ENCODE results near the gene GDI2.
"Not testable (repeated sequence)": the region's sequence is repeated elsewhere in the genome, so short reads cannot be mapped to it uniquely, and the experiment has no call there.

Gene GDI2

GRCh38 chr10:5835446-5836095 is 22.3 kb upstream of the GDI2 start:
- DNase-seq (ENCODE audit: low spot score in 2 of 2) (no peak), ATAC-seq (ENCODE audit: low read depth) (no peak)
- Mint-ChIP-seq H3K4me3 (no peak overlapping the region), H3K36me3 (no peaks in the 10 kb centered on the region), H3K27ac (no peak overlapping the region), H3K9me3 (no peaks in the 10 kb centered on the region), H3K4me1 (peaks cover 17% of the 10 kb centered on the region), H3K27me3 (no peaks in the 10 kb centered on the region)

- Mint-ChIP-seq H3K27ac (no peak overlapping the region), H3K36me3 (no peaks in the 10 kb centered on the region), H3K9me3 (no peaks in the 10 kb centered on the region), H3K27me3 (no peaks in the 10 kb centered on the region), H3K4me3 (no peak overlapping the region), H3K4me1 (peaks cover 10% of the 10 kb centered on the region)
- ATAC-seq (ENCODE audit: low read depth) (no peak), DNase-seq (ENCODE audit: low spot score in 2 of 2) (no peak)
These were observed 20.6 kb upstream of the GDI2 start for GRCh38 chr10:5833814-5834213.

DNA sequence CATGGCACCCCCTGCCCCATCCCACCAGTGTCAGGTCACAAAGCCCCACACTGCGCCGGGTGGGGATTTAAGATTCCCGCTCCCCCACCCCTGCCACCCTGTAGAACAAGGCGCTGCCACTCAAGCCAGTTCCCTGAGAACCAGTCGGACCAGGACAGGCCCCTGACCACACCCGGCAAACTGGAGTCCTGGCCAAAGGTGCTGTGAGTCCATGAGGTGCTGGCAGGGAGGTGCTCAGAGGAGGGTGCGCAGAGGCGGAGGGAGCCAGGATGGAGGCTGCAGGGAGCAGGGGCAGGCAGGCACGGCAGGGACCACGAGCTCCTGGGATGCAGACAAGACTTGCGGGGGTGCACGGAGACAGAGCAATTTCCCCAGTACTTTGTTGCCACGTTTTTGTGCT is 19.7 kb upstream of the GDI2 start:
- peaks cover 6% of the 10 kb centered on the region for H3K4me1 Mint-ChIP-seq

DNA sequence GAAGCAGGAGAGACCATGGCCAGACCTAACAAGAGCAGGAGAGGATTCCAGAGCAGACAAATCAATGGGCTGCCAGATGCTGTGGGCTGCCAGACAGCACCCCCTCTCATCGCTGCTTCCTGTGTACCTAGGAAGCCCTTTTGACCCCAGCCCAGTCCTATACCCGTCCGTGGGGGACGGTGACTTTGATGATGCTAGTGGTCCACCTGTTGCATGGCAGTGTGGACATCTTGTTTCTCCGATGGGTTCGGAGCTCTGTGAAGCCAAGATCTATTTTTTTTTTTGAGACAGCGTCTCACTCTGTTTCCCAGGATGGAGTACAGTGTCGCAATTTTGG is 18.2 kb upstream of the GDI2 start:
- ATAC-seq (ENCODE audit: low read depth) (no peak), DNase-seq (ENCODE audit: low spot score in 2 of 2) (no peak)
- Mint-ChIP-seq H3K4me1 (peaks cover 5% of the 10 kb centered on the region), H3K36me3 (no peaks in the 10 kb centered on the region), H3K27ac (no peak overlapping the region), H3K9me3 (no peaks in the 10 kb centered on the region), H3K27me3 (no peaks in the 10 kb centered on the region), H3K4me3 (no peak overlapping the region)

More for the DNA sequence above, 19.7 kb upstream of the GDI2 start:
- no peaks in the 10 kb centered on the region for H3K27me3 Mint-ChIP-seq
- ATAC-seq (ENCODE audit: low read depth) (no peak), DNase-seq (ENCODE audit: low spot score in 2 of 2) (no peak)
- H3K9me3 Mint-ChIP-seq = no peaks in the 10 kb centered on the region
- H3K27ac Mint-ChIP-seq = no peak overlapping the region
- no peaks in the 10 kb centered on the region for H3K36me3 Mint-ChIP-seq
- H3K4me3 Mint-ChIP-seq = no peak overlapping the region

- Mint-ChIP-seq H3K4me1 (peaks cover 5% of the 10 kb centered on the region), H3K27ac (no peak overlapping the region), H3K36me3 (no peaks in the 10 kb centered on the region), H3K9me3 (no peaks in the 10 kb centered on the region), H3K27me3 (no peaks in the 10 kb centered on the region), H3K4me3 (no peak overlapping the region)
- ATAC-seq (ENCODE audit: low read depth) = no peak
- DNase-seq (ENCODE audit: low spot score in 2 of 2) = no peak
These were observed 17.6 kb upstream of the GDI2 start for GRCh38 chr10:5830629-5831445.

DNA sequence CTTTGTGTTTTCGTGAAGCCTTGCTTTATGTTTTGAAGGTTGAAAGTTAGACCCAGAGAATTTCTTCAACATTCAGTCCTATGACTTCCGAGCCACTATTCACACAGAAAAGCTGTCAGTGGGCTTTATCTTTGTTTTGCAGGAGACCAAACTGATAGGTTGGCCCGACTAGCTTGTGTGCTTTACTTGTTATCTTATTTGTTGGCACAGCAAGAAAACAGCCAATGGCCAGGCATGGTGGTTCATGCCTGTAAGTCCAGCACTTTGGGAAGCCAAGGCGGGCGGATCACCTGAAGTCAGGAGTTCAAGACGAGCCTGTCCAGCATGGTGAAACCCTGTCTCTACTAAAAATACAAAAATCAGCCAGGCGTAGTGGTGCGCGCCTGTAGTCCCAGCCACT is 16.0 kb upstream of the GDI2 start:
- Mint-ChIP-seq H3K27ac (no peak overlapping the region), H3K4me1 (peaks cover 5% of the 10 kb centered on the region), H3K36me3 (no peaks in the 10 kb centered on the region), H3K27me3 (no peaks in the 10 kb centered on the region), H3K4me3 (no peak overlapping the region), H3K9me3 (no peaks in the 10 kb centered on the region)
- ATAC-seq (ENCODE audit: low read depth) = no peak
- DNase-seq (ENCODE audit: low spot score in 2 of 2) = no peak

DNA sequence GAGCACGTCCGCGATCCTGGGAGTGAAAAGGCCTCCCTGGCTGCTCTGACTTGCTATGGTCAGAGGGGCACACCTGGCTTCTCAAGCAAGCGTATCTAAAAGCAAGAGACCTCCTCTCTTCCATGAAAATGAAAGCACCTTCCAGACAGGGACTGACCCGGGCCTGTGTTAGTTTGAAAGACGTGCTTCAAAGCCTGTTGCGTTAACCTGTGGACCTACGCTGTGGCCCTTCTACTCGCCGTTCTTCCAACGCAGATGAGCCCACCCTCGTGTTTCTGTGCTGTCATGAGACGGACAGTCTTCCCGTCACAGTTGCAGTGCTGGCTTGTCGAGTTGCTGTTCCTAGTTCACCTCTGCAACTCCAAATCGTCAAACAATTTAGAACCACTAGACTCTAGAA is 15.5 kb upstream of the GDI2 start:
- ATAC-seq (ENCODE audit: low read depth) (no peak), DNase-seq (ENCODE audit: low spot score in 2 of 2) (no peak)
- no peaks in the 10 kb centered on the region for H3K9me3 Mint-ChIP-seq
- H3K4me1 Mint-ChIP-seq = peaks cover 2% of the 10 kb centered on the region
- no peaks in the 10 kb centered on the region for H3K36me3 Mint-ChIP-seq
- H3K27ac Mint-ChIP-seq = no peak overlapping the region
- H3K27me3 Mint-ChIP-seq = no peaks in the 10 kb centered on the region
- no peak overlapping the region for H3K4me3 Mint-ChIP-seq

DNA sequence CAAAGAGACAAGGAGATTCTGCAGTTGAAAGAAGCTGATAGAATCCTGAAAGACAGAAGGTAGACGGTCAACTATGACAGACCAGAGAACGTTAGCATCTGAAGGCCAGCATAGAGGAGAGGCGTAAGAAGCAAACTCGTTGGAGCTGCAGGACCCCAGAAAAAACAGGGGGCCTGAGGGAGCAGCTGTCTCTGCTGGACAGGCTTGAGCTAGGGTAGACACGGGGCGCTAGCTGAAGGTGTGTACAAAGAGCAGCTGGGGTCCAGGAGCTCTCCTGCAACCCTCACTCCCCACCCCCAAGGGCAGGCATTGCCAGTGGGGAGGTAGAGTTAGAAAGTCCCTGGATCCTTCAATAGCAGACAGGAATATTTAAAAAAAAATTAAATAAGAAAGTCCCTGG is 14.6 kb upstream of the GDI2 start:
- no peak for ATAC-seq (ENCODE audit: low read depth)
- no peak overlapping the region for H3K27ac Mint-ChIP-seq
- no peaks in the 10 kb centered on the region for H3K9me3 Mint-ChIP-seq
- H3K4me1 Mint-ChIP-seq = peaks cover 2% of the 10 kb centered on the region
- DNase-seq (ENCODE audit: low spot score in 2 of 2) = no peak
- H3K36me3 Mint-ChIP-seq = no peaks in the 10 kb centered on the region
- H3K27me3 Mint-ChIP-seq = no peaks in the 10 kb centered on the region
- no peak overlapping the region for H3K4me3 Mint-ChIP-seq

- not testable (repeated sequence) for H3K4me3 Mint-ChIP-seq; H3K36me3 Mint-ChIP-seq; H3K27ac Mint-ChIP-seq; H3K4me1 Mint-ChIP-seq; DNase-seq (ENCODE audit: low spot score in 2 of 2); ATAC-seq (ENCODE audit: low read depth); H3K27me3 Mint-ChIP-seq; H3K9me3 Mint-ChIP-seq
These were observed 13.3 kb upstream of the GDI2 start for GRCh38 chr10:5826511-5826910.

DNA sequence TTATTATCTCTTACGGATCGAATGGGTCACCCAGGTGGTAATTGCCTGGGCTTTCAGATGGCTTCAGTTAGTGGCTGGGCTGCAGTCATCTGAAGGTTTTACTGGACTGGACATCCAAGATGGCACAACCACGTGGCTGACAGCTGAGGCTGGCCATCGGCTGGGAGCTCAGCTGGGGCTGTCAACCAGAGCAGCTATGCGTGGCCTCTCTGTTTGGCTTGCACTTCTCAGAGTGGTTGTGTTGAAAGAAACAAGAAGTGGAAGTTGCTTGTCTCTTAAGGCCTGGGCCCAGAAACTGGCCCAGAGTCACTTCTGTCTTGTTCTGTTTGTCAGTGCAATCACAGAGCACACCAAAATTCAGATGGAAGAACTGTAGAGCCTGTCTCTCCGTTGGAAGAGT is 5.7 kb upstream of the GDI2 start:
- DNase-seq (ENCODE audit: low spot score in 2 of 2) (no peak), ATAC-seq (ENCODE audit: low read depth) (peak; percentile 60)
- H3K9me3 Mint-ChIP-seq = no peaks in the 10 kb centered on the region
- peaks cover 40% of the 10 kb centered on the region for H3K4me1 Mint-ChIP-seq
- peak overlapping the region; percentile 52 for H3K4me3 Mint-ChIP-seq
- H3K27ac Mint-ChIP-seq = peak overlapping the region; percentile 94
- H3K27me3 Mint-ChIP-seq = no peaks in the 10 kb centered on the region
- H3K36me3 Mint-ChIP-seq = peaks cover 1% of the 10 kb centered on the region

DNA sequence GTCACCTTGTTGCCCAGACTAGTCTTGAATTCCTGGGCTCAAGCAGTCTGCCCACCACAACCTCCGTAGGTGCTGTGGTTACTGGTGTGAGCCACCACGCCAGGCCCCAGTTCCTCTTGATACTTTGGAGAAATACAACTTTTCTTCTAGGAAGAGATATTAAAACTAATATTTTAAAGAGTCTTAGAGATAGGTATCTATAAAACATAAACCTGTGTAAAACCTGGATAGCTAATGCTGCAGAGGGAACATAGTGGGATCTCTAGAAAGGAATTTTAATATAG is 4.8 kb upstream of the GDI2 start:
- H3K27ac Mint-ChIP-seq = peak overlapping the region; percentile 68
- H3K4me3 Mint-ChIP-seq = no peak overlapping the region

DNA sequence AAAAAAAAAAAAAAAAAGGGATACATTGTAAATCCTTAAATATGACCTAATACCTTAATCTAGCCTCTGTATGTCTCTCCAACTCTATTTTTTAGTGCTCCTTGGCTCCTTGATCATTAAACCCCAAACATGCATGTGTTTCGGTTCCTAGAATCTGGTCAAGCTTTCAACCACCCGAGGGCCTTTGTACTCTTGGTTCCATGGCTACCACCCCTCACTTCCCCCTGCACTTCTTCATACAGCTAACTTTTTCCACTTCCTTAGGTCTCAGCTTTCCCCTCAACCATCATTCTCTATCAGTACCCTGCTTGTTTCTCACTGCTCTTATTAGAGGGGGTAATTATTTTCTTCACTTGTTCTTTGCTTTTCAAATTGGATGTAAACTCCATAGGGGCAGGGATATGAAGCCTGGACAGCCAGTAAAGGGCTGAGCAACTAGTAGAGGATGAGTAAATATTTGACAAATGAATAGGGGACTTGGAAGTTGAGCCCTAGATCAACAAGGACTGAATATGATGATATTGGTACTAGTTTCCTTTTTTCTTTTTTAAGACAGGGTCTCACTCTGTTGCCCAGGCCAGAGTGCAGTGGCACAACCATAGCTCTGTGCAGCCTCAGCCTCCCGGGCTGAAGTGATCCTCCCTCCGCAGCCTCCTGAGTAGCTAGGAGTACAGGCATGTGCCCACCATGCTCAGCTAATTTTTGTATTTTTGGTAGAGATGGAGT is 4.3 kb upstream of the GDI2 start:
- peaks cover 40% of the 10 kb centered on the region for H3K4me1 Mint-ChIP-seq
- H3K27ac Mint-ChIP-seq = peak overlapping the region; percentile 68
- H3K9me3 Mint-ChIP-seq = no peaks in the 10 kb centered on the region
- peaks cover 1% of the 10 kb centered on the region for H3K36me3 Mint-ChIP-seq
- ATAC-seq (ENCODE audit: low read depth) = no peak
- H3K4me3 Mint-ChIP-seq = peak overlapping the region; percentile 71
- no peak for DNase-seq (ENCODE audit: low spot score in 2 of 2)
- H3K27me3 Mint-ChIP-seq = no peaks in the 10 kb centered on the region

More for the DNA sequence above, 4.8 kb upstream of the GDI2 start:
- H3K4me1 Mint-ChIP-seq = peaks cover 40% of the 10 kb centered on the region
- H3K9me3 Mint-ChIP-seq = no peaks in the 10 kb centered on the region
- no peaks in the 10 kb centered on the region for H3K27me3 Mint-ChIP-seq
- peaks cover 1% of the 10 kb centered on the region for H3K36me3 Mint-ChIP-seq
- DNase-seq (ENCODE audit: low spot score in 2 of 2) (no peak), ATAC-seq (ENCODE audit: low read depth) (no peak)

DNA sequence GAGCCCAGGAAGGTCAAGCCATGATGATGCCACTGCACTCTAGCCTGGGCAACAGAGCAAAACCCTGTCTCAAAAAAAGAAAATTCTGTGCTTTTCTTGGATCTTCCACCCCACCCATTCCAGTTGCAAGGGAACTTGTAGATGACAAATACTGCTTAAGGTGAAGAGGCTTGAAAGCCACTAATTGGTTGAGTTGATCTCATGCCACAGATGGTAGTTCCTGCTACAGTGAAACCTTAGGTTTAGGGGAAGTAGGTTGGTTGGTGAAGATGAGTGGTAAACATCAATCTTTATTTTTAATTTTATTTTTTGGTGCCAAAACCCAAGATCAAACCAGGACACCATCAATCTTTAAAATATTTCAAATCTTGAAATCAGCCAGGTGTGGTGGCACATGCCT is 2.9 kb upstream of the GDI2 start:
- Mint-ChIP-seq H3K4me1 (peaks cover 41% of the 10 kb centered on the region), H3K27ac (peak overlapping the region; percentile 68), H3K9me3 (no peaks in the 10 kb centered on the region), H3K4me3 (peak overlapping the region; percentile 54), H3K36me3 (peaks cover 1% of the 10 kb centered on the region), H3K27me3 (no peaks in the 10 kb centered on the region)
- DNase-seq (ENCODE audit: low spot score in 2 of 2) = peak in 1 of 2 donors; percentile 29
- peak; percentile 47 for ATAC-seq (ENCODE audit: low read depth)
